Measurements from ENCODE around the gene ZDHHC1.
"Not testable (repeated sequence)": the region's sequence is repeated elsewhere in the genome, so short reads cannot be mapped to it uniquely, and the experiment has no call there.

ZDHHC1 gene

GRCh38 chr16:67361038-67361437 is 55.2 kb downstream of the ZDHHC1 start:
- DNase-seq (ENCODE audit: low read depth in 2 of 2) = no peak

- not testable (repeated sequence) for DNase-seq (ENCODE audit: low read depth in 2 of 2)
Measured at GRCh38 chr16:67359540-67360269, 56.6 kb downstream of the ZDHHC1 start.

- DNase-seq (ENCODE audit: low read depth in 2 of 2) = no peak
Measured at GRCh38 chr16:67357561-67357960, 58.7 kb downstream of the ZDHHC1 start.

- no peak for DNase-seq (ENCODE audit: low read depth in 2 of 2)
Measured at GRCh38 chr16:67356396-67356795, 59.9 kb downstream of the ZDHHC1 start.

- DNase-seq (ENCODE audit: low read depth in 2 of 2) = not testable (repeated sequence)
Measured at GRCh38 chr16:67352463-67352862, 63.8 kb downstream of the ZDHHC1 start.

- no peak for DNase-seq (ENCODE audit: low read depth in 2 of 2)
Measured at GRCh38 chr16:67350324-67350723, 66.0 kb downstream of the ZDHHC1 start.

- DNase-seq (ENCODE audit: low read depth in 2 of 2) = no peak
Measured at GRCh38 chr16:67349172-67349571, 67.1 kb downstream of the ZDHHC1 start.

- DNase-seq (ENCODE audit: low read depth in 2 of 2) = no peak
Measured at GRCh38 chr16:67346341-67346740, 69.9 kb downstream of the ZDHHC1 start.

GRCh38 chr16:67345401-67345800 is 70.9 kb downstream of the ZDHHC1 start:
- DNase-seq (ENCODE audit: low read depth in 2 of 2) = no peak

Measured in stimulated activated CD4-positive, alpha-beta T cell treated with anti-CD3 and anti-CD28 coated beads, Interleukin-15, amount 100 ng/mL, for 48 hours (primary cell).